T-helper 1 cell treated with Interleukin-12 subunit alpha and Interleukin-12 subunit beta and Interleukin-4 antibody, amounts not matched to agents 30 μg/mL and 1 μg/mL, for 36 hours (primary cell): Measurements from ENCODE around the gene TMCO2.
A peak's percentile ranks its signal among the peaks of the same experiment; 100 is the strongest.

Source experiments
- H3K27ac Mint-ChIP-seq: one replicate; pipeline ENCODE4 v1.8.0; 2021; ENCODE audit warnings: mild to moderate bottlenecking, mixed read lengths
- H3K27me3 Mint-ChIP-seq: one replicate; pipeline ENCODE4 v1.8.0; 2021; ENCODE audit warnings: low read depth, mixed read lengths
- H3K36me3 Mint-ChIP-seq: one replicate; pipeline ENCODE4 v1.8.0; 2021; ENCODE audit warnings: low read depth, mixed read lengths
- H3K4me1 Mint-ChIP-seq: one replicate; pipeline ENCODE4 v1.8.0; 2021; ENCODE audit warnings: low read depth, mixed read lengths
- H3K4me3 Mint-ChIP-seq: one replicate; pipeline ENCODE4 v1.8.0; 2021; ENCODE audit warnings: mild to moderate bottlenecking, moderate library complexity, mixed read lengths
- H3K9me3 Mint-ChIP-seq: one replicate; pipeline ENCODE4 v1.8.0; 2021; ENCODE audit warnings: mixed read lengths

TMCO2 gene

DNA sequence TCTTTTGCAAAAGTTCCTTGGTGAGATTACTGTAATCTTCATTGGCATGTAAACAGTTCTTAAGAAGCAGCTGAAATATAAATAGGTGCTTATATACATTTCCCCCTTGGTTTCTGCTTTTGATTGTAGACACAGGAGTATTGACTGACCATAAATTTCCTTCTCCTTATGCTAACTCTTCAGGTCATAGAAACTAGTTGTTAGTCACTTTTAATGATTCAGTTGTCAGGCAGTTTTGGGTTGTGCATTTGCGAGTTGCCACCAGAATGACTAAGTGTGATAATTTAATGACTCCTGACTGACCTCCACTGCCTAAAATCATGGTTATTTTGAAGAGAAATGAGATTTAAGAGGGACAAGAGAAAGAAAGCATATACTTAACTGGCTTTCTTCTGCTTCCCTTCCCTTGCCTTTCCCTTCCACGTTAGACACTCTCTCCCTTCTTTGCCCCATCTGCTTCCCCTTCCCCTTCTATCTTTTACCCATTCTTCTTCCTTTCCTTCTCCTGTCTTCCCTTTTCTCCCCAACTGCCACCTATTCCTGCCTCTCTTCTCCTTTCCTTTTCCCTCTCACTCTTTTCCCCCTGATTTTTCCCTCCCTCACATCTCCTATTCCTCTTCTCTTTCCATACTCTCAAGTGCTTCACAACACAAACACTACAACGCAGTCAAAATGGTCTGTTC, 22.6 kb downstream of the TMCO2 start:
- no peak overlapping the region for H3K4me3 Mint-ChIP-seq
- peaks cover 47% of the 10 kb centered on the region for H3K36me3 Mint-ChIP-seq
- H3K9me3 Mint-ChIP-seq, result no peaks in the 10 kb centered on the region
- peaks cover 8% of the 10 kb centered on the region for H3K4me1 Mint-ChIP-seq
- peak overlapping the region; percentile 41 for H3K27ac Mint-ChIP-seq
- H3K27me3 Mint-ChIP-seq, result no peaks in the 10 kb centered on the region

DNA sequence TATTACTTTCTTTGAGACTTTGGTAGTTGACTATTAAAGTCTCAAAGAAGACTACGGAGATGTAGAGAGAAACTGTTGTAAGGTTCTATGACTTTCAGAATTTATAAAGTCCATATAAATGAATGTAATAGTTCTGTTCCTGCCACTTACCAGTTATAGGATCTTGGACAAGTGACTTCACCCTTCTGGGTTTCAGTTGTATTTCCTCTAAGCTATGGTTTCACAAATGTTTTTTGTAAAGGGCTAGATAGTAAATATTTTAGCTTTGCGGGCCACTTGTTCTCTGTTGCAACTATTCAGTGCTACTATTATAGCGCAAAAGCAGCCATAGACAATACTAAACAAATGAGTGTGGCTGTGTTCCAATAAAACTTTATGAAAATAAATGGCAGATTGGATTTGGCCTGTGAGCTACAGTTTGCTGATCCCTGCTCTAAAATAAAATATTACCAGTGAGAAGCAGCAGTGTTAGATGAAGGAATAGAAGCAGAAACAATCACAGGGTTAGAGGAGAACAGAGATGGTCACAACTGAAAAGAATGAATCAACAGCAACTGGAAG, 25.0 kb downstream of the TMCO2 start:
- peaks cover 44% of the 10 kb centered on the region for H3K36me3 Mint-ChIP-seq
- no peak overlapping the region for H3K4me3 Mint-ChIP-seq
- H3K9me3 Mint-ChIP-seq, result no peaks in the 10 kb centered on the region
- no peak overlapping the region for H3K27ac Mint-ChIP-seq
- H3K4me1 Mint-ChIP-seq, result peaks cover 8% of the 10 kb centered on the region
- H3K27me3 Mint-ChIP-seq, result no peaks in the 10 kb centered on the region

DNA sequence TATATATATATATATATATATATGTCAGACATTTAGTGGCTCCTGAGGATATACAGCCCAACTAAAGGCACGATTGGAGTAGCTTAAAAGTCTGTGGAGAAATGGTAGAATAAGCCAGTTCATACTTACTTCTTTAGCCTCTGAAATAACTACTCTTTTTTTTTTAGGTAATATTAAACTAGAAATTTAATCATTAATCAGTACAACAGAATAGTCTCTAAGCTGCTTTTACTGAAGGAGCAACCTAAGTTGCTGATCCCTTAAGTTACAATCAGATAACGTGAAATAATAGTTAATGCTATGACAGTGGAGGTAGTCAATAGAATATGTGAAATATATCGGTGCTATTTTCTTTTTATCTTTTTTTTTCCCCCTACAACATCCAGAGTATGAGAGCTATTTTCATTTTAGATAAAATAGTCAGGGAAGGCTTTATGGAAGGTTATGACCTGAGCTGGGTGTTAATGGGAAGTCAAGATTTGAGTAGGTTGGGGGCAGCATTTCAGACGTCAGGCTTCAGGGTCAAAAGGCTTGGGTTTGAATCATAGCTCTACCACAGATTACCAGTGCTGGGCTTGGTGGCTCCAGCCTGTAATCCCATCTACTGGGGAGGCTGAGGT, 25.9 kb downstream of the TMCO2 start:
- H3K27ac Mint-ChIP-seq, result no peak overlapping the region
- H3K36me3 Mint-ChIP-seq, result peaks cover 36% of the 10 kb centered on the region
- H3K4me1 Mint-ChIP-seq, result peaks cover 8% of the 10 kb centered on the region
- no peak overlapping the region for H3K4me3 Mint-ChIP-seq
- no peaks in the 10 kb centered on the region for H3K27me3 Mint-ChIP-seq
- no peaks in the 10 kb centered on the region for H3K9me3 Mint-ChIP-seq

DNA sequence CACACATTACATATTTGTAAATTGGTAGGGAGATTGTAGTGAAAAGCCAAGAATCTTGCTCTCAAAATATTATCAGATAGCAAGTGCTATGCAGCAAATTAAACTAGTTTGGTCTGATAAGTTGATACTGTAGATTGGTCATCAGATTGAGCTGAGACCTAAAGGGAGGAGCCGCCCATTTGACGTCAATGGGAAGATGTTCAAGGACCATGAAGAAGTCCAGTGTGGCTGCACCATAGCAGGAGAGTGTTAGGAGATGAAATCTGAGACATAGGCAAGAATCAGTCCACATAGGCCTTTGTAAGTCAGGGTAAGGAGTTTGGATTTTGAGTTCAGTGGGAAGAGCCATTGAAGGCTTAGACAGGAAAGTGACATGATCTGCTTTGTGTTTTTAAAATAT, 26.6 kb downstream of the TMCO2 start:
- Mint-ChIP-seq H3K9me3 (no peaks in the 10 kb centered on the region), H3K36me3 (peaks cover 37% of the 10 kb centered on the region), H3K27ac (no peak overlapping the region), H3K4me1 (peaks cover 8% of the 10 kb centered on the region), H3K4me3 (no peak overlapping the region), H3K27me3 (no peaks in the 10 kb centered on the region)

DNA sequence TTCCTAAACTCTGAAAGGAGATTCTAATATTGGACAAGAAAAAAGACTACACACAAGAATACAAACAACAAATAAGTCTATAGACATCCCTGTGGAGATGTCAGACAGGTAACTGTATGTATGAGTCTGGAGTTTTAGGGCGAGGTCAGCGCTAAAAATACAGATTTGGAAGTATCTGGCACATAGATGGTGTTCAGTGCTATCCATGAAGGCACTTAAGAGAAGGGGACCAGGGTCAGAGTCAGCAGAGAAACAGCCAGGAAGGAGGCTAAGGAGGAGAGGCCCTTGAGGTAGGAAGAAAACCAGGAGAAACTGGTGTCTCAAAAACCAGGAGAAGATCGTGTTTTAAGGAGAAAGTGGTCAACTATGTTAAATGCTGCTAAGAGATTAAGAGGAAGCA, 28.4 kb downstream of the TMCO2 start:
- Mint-ChIP-seq H3K4me1 (no peaks in the 10 kb centered on the region), H3K4me3 (no peak overlapping the region), H3K9me3 (no peaks in the 10 kb centered on the region), H3K27me3 (no peaks in the 10 kb centered on the region), H3K36me3 (peaks cover 29% of the 10 kb centered on the region), H3K27ac (no peak overlapping the region)

DNA sequence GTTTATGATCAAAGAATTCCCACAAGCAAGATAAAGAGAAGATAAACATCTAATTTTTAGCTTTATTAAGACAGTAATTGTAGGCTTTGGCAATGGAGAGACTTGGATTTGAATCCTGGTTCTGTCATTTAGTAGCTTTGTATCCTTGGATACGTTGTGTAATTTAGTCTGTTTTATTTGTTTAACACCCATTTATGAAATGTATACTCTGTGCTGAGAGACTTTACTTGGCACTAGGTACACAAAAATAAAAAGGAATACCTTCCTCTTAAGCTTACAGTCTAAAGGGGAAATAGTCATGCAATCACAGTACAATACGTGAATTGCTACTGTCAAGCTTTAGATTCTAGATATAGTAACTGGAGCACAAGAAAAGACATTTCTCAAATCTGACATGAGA, 34.1 kb downstream of the TMCO2 start:
- H3K27me3 Mint-ChIP-seq, result no peaks in the 10 kb centered on the region
- peaks cover 18% of the 10 kb centered on the region for H3K36me3 Mint-ChIP-seq
- no peaks in the 10 kb centered on the region for H3K9me3 Mint-ChIP-seq
- H3K27ac Mint-ChIP-seq, result no peak overlapping the region
- H3K4me1 Mint-ChIP-seq, result peaks cover 3% of the 10 kb centered on the region
- H3K4me3 Mint-ChIP-seq, result no peak overlapping the region

DNA sequence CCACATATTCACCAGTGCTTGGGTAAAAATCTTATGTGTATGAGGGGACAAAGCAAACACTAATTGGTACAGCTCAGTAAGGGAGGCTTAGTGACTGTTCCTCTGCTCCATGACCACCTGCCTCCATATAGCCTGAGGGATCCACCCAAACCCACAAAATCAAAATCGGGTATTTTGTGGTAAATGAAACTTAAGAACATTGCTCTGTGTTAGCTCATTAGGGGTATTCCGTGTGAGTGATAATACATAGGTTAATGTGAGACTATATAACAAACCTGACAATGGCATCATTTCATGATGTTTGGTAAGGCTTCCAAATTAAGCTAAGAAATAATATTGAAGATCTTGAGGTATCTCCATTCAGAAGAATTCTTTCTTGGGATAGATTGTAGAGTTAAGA, 43.6 kb downstream of the TMCO2 start:
- peaks cover 44% of the 10 kb centered on the region for H3K36me3 Mint-ChIP-seq
- no peaks in the 10 kb centered on the region for H3K9me3 Mint-ChIP-seq
- no peak overlapping the region for H3K4me3 Mint-ChIP-seq
- H3K27ac Mint-ChIP-seq, result no peak overlapping the region
- H3K27me3 Mint-ChIP-seq, result no peaks in the 10 kb centered on the region
- H3K4me1 Mint-ChIP-seq, result peaks cover 9% of the 10 kb centered on the region

DNA sequence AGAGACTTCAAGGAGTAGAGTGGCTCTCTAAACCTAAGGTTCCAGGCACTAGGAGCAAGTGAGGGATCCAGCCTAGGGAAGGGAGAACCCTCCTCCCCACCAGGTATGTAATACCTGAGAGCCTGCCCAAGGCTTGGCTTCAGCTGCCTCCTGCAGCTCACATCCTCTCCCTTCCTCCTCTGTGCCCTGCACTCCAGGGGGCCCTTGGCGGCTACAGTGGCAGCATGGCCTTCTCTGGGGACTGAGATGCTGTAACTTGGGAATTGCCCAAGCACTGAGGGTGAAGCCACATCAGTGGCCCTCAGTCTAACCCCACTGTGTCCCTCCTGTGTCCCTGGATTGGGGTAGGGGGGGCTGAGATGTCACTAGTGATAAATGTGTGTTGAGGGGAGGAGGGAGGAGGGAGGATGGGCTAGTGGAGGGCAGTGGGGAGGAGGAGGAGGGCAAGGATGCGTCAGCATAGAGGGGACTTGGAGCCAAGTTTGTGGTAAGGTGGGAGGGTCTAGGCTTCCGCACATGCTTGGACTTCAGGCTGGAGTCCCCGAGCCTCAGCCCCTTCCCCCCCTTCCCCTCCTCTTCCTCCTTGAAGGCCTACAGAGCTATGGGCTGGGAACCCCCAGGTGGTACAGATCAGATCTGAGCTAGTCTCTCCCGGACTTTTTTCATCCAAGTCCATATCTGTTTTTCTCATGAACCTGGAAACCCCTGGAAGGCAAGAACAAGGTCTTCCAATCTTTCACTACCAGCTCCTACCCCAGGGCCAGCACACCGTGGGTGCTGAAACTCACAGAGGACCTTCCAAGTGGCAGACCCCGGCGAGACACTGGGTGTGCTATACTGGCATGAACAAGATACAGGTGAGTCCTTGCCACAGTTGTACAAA, 51.9 kb downstream of the TMCO2 start:
- H3K4me1 Mint-ChIP-seq, result no peaks in the 10 kb centered on the region
- H3K27ac Mint-ChIP-seq, result no peak overlapping the region
- H3K9me3 Mint-ChIP-seq, result no peaks in the 10 kb centered on the region
- no peaks in the 10 kb centered on the region for H3K27me3 Mint-ChIP-seq
- peaks cover 4% of the 10 kb centered on the region for H3K36me3 Mint-ChIP-seq
- no peak overlapping the region for H3K4me3 Mint-ChIP-seq

DNA sequence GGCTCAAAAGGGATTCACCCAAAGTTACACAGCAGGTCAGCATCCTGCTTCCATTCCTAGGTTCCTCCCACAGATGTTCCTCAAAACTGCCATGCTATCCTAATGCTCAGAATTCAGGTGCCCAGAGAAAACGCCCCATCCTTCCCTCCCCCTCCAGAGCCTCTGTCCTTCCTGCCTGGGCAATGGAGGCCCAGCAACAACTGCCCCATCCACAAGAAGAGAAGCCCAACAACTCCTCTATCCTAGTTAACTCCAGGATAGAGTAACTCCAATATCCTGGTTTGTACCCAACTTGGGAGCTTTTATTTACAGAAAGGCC, 52.5 kb downstream of the TMCO2 start:
- no peak overlapping the region for H3K4me3 Mint-ChIP-seq
- H3K27me3 Mint-ChIP-seq, result no peaks in the 10 kb centered on the region
- no peaks in the 10 kb centered on the region for H3K4me1 Mint-ChIP-seq
- no peak overlapping the region for H3K27ac Mint-ChIP-seq
- H3K9me3 Mint-ChIP-seq, result no peaks in the 10 kb centered on the region
- H3K36me3 Mint-ChIP-seq, result peaks cover 2% of the 10 kb centered on the region

DNA sequence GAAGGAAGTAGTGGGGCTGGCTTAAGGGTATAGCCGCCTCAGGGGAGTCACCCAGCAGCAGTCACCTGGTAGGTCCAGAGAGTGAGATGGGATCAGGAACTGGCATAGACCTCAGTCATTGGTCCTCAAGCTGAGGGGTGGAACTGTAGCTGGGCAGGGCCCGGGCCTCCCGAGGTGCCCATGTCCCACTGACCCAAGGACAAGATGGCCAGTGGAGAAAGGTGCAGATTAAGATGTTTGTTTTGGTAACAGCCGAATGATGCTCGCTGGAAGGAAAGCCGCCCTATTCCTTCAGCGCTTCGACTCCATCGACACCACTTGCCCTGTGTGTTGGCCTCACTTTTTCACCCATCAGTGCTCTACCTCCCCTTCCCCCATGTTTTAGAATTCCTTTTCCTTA, 52.9 kb downstream of the TMCO2 start:
- Mint-ChIP-seq H3K4me1 (no peaks in the 10 kb centered on the region), H3K27me3 (no peaks in the 10 kb centered on the region), H3K27ac (no peak overlapping the region), H3K4me3 (no peak overlapping the region), H3K9me3 (no peaks in the 10 kb centered on the region), H3K36me3 (peaks cover 2% of the 10 kb centered on the region)

DNA sequence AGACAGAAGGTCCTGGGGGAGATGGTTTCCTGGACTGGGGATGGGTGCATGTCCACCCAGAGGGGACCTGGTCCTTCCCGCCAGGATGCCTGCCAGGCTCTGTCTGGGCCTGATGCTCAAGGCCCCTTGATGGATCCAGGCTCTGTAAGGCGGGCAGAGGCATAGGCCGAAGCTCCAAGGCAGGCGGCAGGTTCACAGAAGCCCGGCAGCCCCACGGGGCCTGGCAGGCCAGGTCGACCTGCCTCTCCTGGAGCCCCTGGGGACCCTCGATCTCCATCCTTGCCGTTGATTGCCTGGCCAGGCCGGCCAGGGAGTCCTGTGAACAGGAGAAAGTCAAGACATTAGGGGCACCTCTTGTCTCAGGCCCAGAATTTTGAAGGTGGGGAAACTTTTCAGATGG, 53.3 kb downstream of the TMCO2 start:
- Mint-ChIP-seq H3K36me3 (peaks cover 2% of the 10 kb centered on the region), H3K4me3 (no peak overlapping the region), H3K4me1 (no peaks in the 10 kb centered on the region), H3K9me3 (no peaks in the 10 kb centered on the region), H3K27ac (no peak overlapping the region), H3K27me3 (no peaks in the 10 kb centered on the region)
